Measurements from ENCODE around the gene CCDC187.

Gene CCDC187

DNA sequence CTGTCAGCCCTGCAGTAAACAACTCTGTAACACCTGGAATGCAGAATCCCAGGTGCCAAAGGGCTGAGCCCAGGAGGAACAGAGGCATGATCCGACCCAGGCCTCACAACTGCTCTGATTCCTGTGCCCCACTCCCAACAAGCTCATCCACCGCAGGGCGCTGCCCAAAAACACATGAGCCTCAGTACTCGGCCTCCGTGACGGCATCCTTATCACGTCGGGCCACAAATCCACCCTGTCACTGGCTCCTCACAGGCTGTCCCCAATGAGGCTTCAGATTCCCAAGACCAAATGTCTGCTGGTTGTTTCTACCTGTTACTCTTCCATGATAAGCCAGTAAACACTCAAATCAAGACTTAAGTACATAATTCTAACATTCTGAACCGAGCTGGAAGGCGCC, 73.5 kb downstream of the CCDC187 start:
- TF ChIP-seq, protein P1, sequence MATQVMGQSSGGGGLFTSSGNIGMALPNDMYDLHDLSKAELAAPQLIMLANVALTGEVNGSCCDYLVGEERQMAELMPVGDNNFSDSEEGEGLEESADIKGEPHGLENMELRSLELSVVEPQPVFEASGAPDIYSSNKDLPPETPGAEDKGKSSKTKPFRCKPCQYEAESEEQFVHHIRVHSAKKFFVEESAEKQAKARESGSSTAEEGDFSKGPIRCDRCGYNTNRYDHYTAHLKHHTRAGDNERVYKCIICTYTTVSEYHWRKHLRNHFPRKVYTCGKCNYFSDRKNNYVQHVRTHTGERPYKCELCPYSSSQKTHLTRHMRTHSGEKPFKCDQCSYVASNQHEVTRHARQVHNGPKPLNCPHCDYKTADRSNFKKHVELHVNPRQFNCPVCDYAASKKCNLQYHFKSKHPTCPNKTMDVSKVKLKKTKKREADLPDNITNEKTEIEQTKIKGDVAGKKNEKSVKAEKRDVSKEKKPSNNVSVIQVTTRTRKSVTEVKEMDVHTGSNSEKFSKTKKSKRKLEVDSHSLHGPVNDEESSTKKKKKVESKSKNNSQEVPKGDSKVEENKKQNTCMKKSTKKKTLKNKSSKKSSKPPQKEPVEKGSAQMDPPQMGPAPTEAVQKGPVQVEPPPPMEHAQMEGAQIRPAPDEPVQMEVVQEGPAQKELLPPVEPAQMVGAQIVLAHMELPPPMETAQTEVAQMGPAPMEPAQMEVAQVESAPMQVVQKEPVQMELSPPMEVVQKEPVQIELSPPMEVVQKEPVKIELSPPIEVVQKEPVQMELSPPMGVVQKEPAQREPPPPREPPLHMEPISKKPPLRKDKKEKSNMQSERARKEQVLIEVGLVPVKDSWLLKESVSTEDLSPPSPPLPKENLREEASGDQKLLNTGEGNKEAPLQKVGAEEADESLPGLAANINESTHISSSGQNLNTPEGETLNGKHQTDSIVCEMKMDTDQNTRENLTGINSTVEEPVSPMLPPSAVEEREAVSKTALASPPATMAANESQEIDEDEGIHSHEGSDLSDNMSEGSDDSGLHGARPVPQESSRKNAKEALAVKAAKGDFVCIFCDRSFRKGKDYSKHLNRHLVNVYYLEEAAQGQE (IDR thresholded peaks at IDR 0.05; ENCODE audit: insufficient read depth in 1 of 2, low read depth in 2 of 2, low read length in 2 of 2), result no peak
- no peak for TF ChIP-seq TAF1 (IDR thresholded peaks at IDR 0.05; ENCODE audit: borderline replicate concordance, insufficient read depth, low read length)
- no peak for TF ChIP-seq POLR2AphosphoS5 (IDR thresholded peaks at IDR 0.05; ENCODE audit: low read depth, low read length)
- TF ChIP-seq FOXP2 (optimal IDR thresholded peaks at IDR 0.05; ENCODE audit: borderline replicate concordance, extremely low read depth, extremely low read length, insufficient read depth), result no peak
- no peak for TF ChIP-seq SIN3A (IDR thresholded peaks at IDR 0.05; ENCODE audit: borderline replicate concordance, insufficient read depth, low read length)

- TF ChIP-seq SIN3A (IDR thresholded peaks at IDR 0.05; ENCODE audit: borderline replicate concordance, insufficient read depth, low read length) (no peak), FOXP2 (optimal IDR thresholded peaks at IDR 0.05; ENCODE audit: borderline replicate concordance, extremely low read depth, extremely low read length, insufficient read depth) (no peak), TAF1 (IDR thresholded peaks at IDR 0.05; ENCODE audit: borderline replicate concordance, insufficient read depth, low read length) (no peak), POLR2AphosphoS5 (IDR thresholded peaks at IDR 0.05; ENCODE audit: low read depth, low read length) (no peak)
- TF ChIP-seq, protein P1 (IDR thresholded peaks at IDR 0.05; ENCODE audit: insufficient read depth in 1 of 2, low read depth in 2 of 2, low read length in 2 of 2), result no peak
Measured at GRCh38 chr9:136229096-136230065, 74.5 kb downstream of the CCDC187 start.

DNA sequence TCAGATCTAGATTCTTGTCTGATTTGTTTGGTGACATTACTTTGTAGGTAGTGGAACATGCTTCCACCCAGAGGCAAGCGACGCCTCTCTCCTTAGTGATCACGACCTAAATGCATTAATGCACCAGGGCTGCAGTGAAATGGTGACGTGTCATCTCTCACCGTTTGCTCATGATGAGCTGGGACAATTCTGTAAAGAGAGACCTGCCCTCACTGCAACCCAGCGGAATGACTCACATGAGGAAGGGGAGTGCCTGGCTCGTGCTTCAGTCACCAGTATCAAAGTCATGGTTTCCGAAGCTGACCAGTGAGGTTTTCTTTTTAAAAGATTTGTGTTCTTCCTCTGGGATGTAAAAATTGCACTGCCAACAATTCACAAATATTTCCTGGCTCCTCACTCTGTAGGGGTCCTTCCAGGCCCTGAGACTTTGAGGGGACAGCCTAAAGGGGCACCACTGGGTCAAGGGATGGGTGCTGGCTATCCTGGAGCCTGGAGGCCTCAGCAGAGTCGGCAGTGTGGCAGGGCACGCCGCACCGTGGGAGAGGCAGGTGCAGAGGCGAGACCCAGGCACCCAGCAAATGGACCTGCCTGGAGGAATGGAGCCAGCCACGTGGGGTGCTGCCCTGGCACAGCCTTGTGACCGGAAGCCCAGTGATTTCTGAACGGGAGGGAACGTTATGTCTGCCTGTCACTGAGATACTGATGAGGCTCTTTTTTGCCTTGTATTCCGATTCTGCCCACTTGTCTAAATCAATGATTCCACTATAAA, 75.6 kb downstream of the CCDC187 start:
- TF ChIP-seq SIN3A (IDR thresholded peaks at IDR 0.05; ENCODE audit: borderline replicate concordance, insufficient read depth, low read length), result no peak
- TF ChIP-seq, protein P1 (IDR thresholded peaks at IDR 0.05; ENCODE audit: insufficient read depth in 1 of 2, low read depth in 2 of 2, low read length in 2 of 2), result no peak
- TF ChIP-seq TAF1 (IDR thresholded peaks at IDR 0.05; ENCODE audit: borderline replicate concordance, insufficient read depth, low read length), result no peak
- no peak for TF ChIP-seq POLR2AphosphoS5 (IDR thresholded peaks at IDR 0.05; ENCODE audit: low read depth, low read length)
- no peak for TF ChIP-seq FOXP2 (optimal IDR thresholded peaks at IDR 0.05; ENCODE audit: borderline replicate concordance, extremely low read depth, extremely low read length, insufficient read depth)

- TF ChIP-seq SIN3A (IDR thresholded peaks at IDR 0.05; ENCODE audit: borderline replicate concordance, insufficient read depth, low read length) (no peak), POLR2AphosphoS5 (IDR thresholded peaks at IDR 0.05; ENCODE audit: low read depth, low read length) (no peak), TAF1 (IDR thresholded peaks at IDR 0.05; ENCODE audit: borderline replicate concordance, insufficient read depth, low read length) (no peak), FOXP2 (optimal IDR thresholded peaks at IDR 0.05; ENCODE audit: borderline replicate concordance, extremely low read depth, extremely low read length, insufficient read depth) (no peak)
- TF ChIP-seq, protein P1 (IDR thresholded peaks at IDR 0.05; ENCODE audit: insufficient read depth in 1 of 2, low read depth in 2 of 2, low read length in 2 of 2), result no peak
Measured at GRCh38 chr9:136226680-136227407, 77.0 kb downstream of the CCDC187 start.

Measured in PFSK-1 (cell line).